Head of caudate nucleus (tissue), 42 donors: ENCODE measurements around the gene MPDZ.

ENCODE experiments used
- DNase-seq, 42 donors: peaks; one replicate each; pipeline versions ENCODE4 v3.0.0 to v3.0.0-alpha.2; 2020 to 2021; ENCODE audit warnings: mixed read lengths in 7 of 42
- intact Hi-C: fragments of 100-400 bp; cut with DNase I; formaldehyde crosslinking; loops from one replicate; pipeline ENCODE4 v1.15.0; 2022

Gene MPDZ

GRCh38 chr9:13149454-13149853 is 130.0 kb downstream of the MPDZ start:
- no peak for DNase-seq
- intact Hi-C loops, result no loop called here

GRCh38 chr9:13146840-13147239 is 132.7 kb downstream of the MPDZ start:
- intact Hi-C loops, result no loop called here
- DNase-seq, result no peak

- intact Hi-C loops, result no loop called here
- no peak for DNase-seq
Observed at GRCh38 chr9:13145340-13145739, 134.2 kb downstream of the MPDZ start.

- peak in 2 of 42 donors; percentile 8 to 22 for DNase-seq
- intact Hi-C loops, result no loop called here
Observed at GRCh38 chr9:13144166-13144775, 135.2 kb downstream of the MPDZ start.

GRCh38 chr9:13143281-13143680 is 136.2 kb downstream of the MPDZ start:
- peak in 17 of 42 donors; percentile 23 to 70 (median 40) for DNase-seq
- intact Hi-C loops, result no loop called here

- intact Hi-C loops, result no loop called here
- DNase-seq, result no peak
Observed at GRCh38 chr9:13142776-13143175, 136.7 kb downstream of the MPDZ start.

- DNase-seq, result no peak
- intact Hi-C loops, result no loop called here
Observed at GRCh38 chr9:13141629-13142028, 137.9 kb downstream of the MPDZ start.

- intact Hi-C loops, result no loop called here
- peak in 2 of 42 donors; percentile 21 to 26 for DNase-seq
Observed at GRCh38 chr9:13140843-13141592, 138.5 kb downstream of the MPDZ start.

- peak in 41 of 42 donors; percentile 7 to 84 (median 58) for DNase-seq
- intact Hi-C loops, result no loop called here
Observed at GRCh38 chr9:13139641-13140171, 139.8 kb downstream of the MPDZ start.

- intact Hi-C loops, result no loop called here
- DNase-seq, result no peak
Observed at GRCh38 chr9:13137426-13137825, 142.1 kb downstream of the MPDZ start.

- DNase-seq, result no peak
- intact Hi-C loops, result no loop called here
Observed at GRCh38 chr9:13131991-13132390, 147.5 kb downstream of the MPDZ start.

GRCh38 chr9:13131416-13131815 is 148.1 kb downstream of the MPDZ start:
- intact Hi-C loops, result no loop called here
- no peak for DNase-seq

GRCh38 chr9:13128266-13128860 is 151.1 kb downstream of the MPDZ start:
- intact Hi-C loops, result no loop called here
- DNase-seq, result no peak

- intact Hi-C loops, result no loop called here
- no peak for DNase-seq
Observed at GRCh38 chr9:13127131-13127530, 152.4 kb downstream of the MPDZ start.

GRCh38 chr9:13125261-13125660 is 154.2 kb downstream of the MPDZ start:
- intact Hi-C loops, result no loop called here
- no peak for DNase-seq

- DNase-seq, result peak in 12 of 42 donors; percentile 17 to 64 (median 43)
- intact Hi-C loops, result no loop called here
Observed at GRCh38 chr9:13122756-13123369, 156.6 kb downstream of the MPDZ start.

- intact Hi-C loops, result no loop called here
- peak in 1 of 42 donors; percentile 25 for DNase-seq
Observed at GRCh38 chr9:13118313-13118712, 161.2 kb downstream of the MPDZ start.

- intact Hi-C loops, result no loop called here
- no peak for DNase-seq
Observed at GRCh38 chr9:13116292-13116691, 163.2 kb downstream of the MPDZ start.

GRCh38 chr9:13113751-13114150 is 165.7 kb downstream of the MPDZ start:
- intact Hi-C loops, result no loop called here
- no peak for DNase-seq

GRCh38 chr9:13113216-13113615 is 166.3 kb downstream of the MPDZ start:
- no peak for DNase-seq
- intact Hi-C loops, result no loop called here
